PC-9 (cell line): Measurements from ENCODE around the gene SIT1. TPM values are rescaled to one million over a fixed set of nuclear protein-coding genes. Genes with fewer than 3 reads are reported as not detected.
"Not testable (repeated sequence)": the region's sequence is repeated elsewhere in the genome, so short reads cannot be mapped to it uniquely, and the experiment has no call there.

Experiments used
- BruUV-seq: library from RNA; stranded (reverse); fragments of 400-500 nt; replicated peaks from 2 replicates; lab custom pipeline; 2021; lab: Mats Ljungman, UMichigan
- CTCF ChIA-PET: fragments of 300-600 bp; sonication (Branson Sonifier 250); formaldehyde crosslinking; loops from one replicate; lab custom pipeline; 2022; ENCODE audit warnings: antibody characterized with exemption; lab: Charles Lee
- POLR2A ChIA-PET: fragments of 300-600 bp; sonication (Branson Sonifier 250); formaldehyde crosslinking; loops from one replicate; lab custom pipeline; 2022; ENCODE audit warnings: antibody characterized with exemption; ENCODE audit not compliant: unreplicated experiment; lab: Charles Lee
- DNase-seq, 2 experiments: peaks; one replicate each; pipeline versions ENCODE4 v3.0.0 to v3.0.0-alpha.2; 2015 to 2022; ENCODE audit warnings: mixed read lengths in 1 of 2
- H2AFZ ChIP-seq: fragments of 200-600 bp; sonication (generic); 2 replicates; pipeline ENCODE4 v1.8.1; 2017; ENCODE audit warnings: antibody characterized with exemption
- H3F3A ChIP-seq: fragments of 200-600 bp; sonication (generic); 2 replicates; pipeline ENCODE4 v1.8.1; 2017; ENCODE audit warnings: antibody characterized with exemption, mild to moderate bottlenecking, low read depth; ENCODE audit not compliant: insufficient read depth
- H3K27ac ChIP-seq: fragments of 200-600 bp; sonication (generic); 2 replicates; pipeline ENCODE4 v1.6.1; 2016; ENCODE audit warnings: mixed run types
- H3K27me3 ChIP-seq: fragments of 200-600 bp; sonication (generic); 2 replicates; pipeline ENCODE4 v1.6.1; 2016; ENCODE audit warnings: low read depth, mixed run types; ENCODE audit not compliant: insufficient read depth
- H3K36me3 ChIP-seq: fragments of 200-600 bp; sonication (generic); 2 replicates; pipeline ENCODE4 v1.6.1; 2016; ENCODE audit warnings: low read depth, mixed run types
- H3K4me1 ChIP-seq: fragments of 200-600 bp; sonication (generic); replicated peaks from 2 replicates; pipeline ENCODE4 v1.6.1; 2016; ENCODE audit warnings: mixed run types; ENCODE audit not compliant: insufficient read depth
- H3K4me2 ChIP-seq: fragments of 200-600 bp; sonication (generic); 2 replicates; pipeline ENCODE4 v1.6.1; 2017; ENCODE audit warnings: mixed run types
- H3K4me3 ChIP-seq: fragments of 200-600 bp; sonication (generic); 2 replicates; pipeline ENCODE4 v1.6.1; 2016; ENCODE audit warnings: mixed run types
- H3K79me2 ChIP-seq: fragments of 200-600 bp; sonication (generic); 2 replicates; pipeline ENCODE4 v1.6.1; 2017; ENCODE audit warnings: low read depth, mixed run types
- H3K9me2 ChIP-seq: fragments of 200-600 bp; sonication (generic); 2 replicates; pipeline ENCODE4 v1.8.1; 2017; ENCODE audit warnings: mild to moderate bottlenecking; ENCODE audit not compliant: insufficient read depth
- H3K9me3 ChIP-seq: fragments of 200-600 bp; sonication (generic); 2 replicates; pipeline ENCODE4 v1.8.1; 2016; ENCODE audit warnings: low read depth; ENCODE audit not compliant: insufficient read depth
- H4K20me1 ChIP-seq: fragments of 200-600 bp; sonication (generic); 2 replicates; pipeline ENCODE4 v1.8.1; 2017; ENCODE audit not compliant: insufficient read depth
- CTCF ChIP-seq: fragments of 200-600 bp; sonication (generic); conservative IDR thresholded peaks from 2 replicates; pipeline ENCODE4 v1.6.1; 2017; ENCODE audit warnings: mixed run types, antibody characterized with exemption, mild to moderate bottlenecking, moderate library complexity
- EZH2 ChIP-seq: fragments of 200-600 bp; sonication (generic); IDR thresholded peaks from 2 replicates; pipeline ENCODE4 v1.8.0; 2017; ENCODE audit warnings: antibody characterized with exemption, low read depth
- intact Hi-C: fragments of 100-400 bp; cut with micrococcal nuclease; formaldehyde crosslinking; loops from one replicate; pipeline ENCODE4 v1.10.0; 2022; ENCODE audit not compliant: unreplicated experiment
- total RNA-seq: library from RNA; stranded (reverse); gene quantifications from 2 replicates; pipeline ENCODE4 v1.2.3, GENCODE V29; 2021

The SIT1 gene
- total RNA-seq, 1 experiment from 2014 or later, result not detected

- intact Hi-C loops, result no loop called here
- TF ChIP-seq CTCF, result no peak
- no peak for TF ChIP-seq EZH2
- DNase-seq, result no peak
- POLR2A ChIA-PET, result no interaction called here
- Histone ChIP-seq H3K4me3 (no peak overlapping the region), H3K9me3 (no peaks in the 10 kb centered on the region), H3K4me1 (no peaks in the 10 kb centered on the region), H3K9me2 (no peaks in the 10 kb centered on the region), H3K27ac (no peak overlapping the region), H3K27me3 (no peaks in the 10 kb centered on the region), H3K4me2 (no peak overlapping the region), H3K79me2 (no peaks in the 10 kb centered on the region), H4K20me1 (no peaks in the 10 kb centered on the region), H2AFZ (no peak overlapping the region), H3F3A (no peaks in the 10 kb centered on the region), H3K36me3 (no peaks in the 10 kb centered on the region)
- BruUV-seq, result no TSS peak
- CTCF ChIA-PET, result interaction anchor here (0.6 kb wide), 1 partner anchor 10 kb away, joined by 7 read pairs; no protein-coding TSS in a partner anchor
These were observed 37.9 kb downstream of the SIT1 start for GRCh38 chr9:35612843-35613242.

- BruUV-seq, intact Hi-C loops, POLR2A ChIA-PET: not testable (repeated sequence)
These were observed 38.7 kb downstream of the SIT1 start for GRCh38 chr9:35612066-35612465.

GRCh38 chr9:35611230-35611797 lies 39.4 kb downstream of the SIT1 start:
- peak in 1 of 2 experiments; percentile 2 for DNase-seq
- Histone ChIP-seq H3F3A (no peaks in the 10 kb centered on the region), H3K4me1 (peaks cover 5% of the 10 kb centered on the region; the same call in 1 of the 2 replicates), H3K9me2 (no peaks in the 10 kb centered on the region), H4K20me1 (no peaks in the 10 kb centered on the region), H3K4me3 (no peak overlapping the region), H3K4me2 (no peak overlapping the region), H3K9me3 (no peaks in the 10 kb centered on the region), H2AFZ (no peak overlapping the region), H3K36me3 (no peaks in the 10 kb centered on the region), H3K79me2 (peaks cover under 1% of the 10 kb centered on the region; the same call in 1 of the 2 replicates), H3K27me3 (no peaks in the 10 kb centered on the region), H3K27ac (no peak overlapping the region)
- no TSS peak for BruUV-seq
- TF ChIP-seq CTCF (peak; percentile 51), EZH2 (no peak)
- ChIA-PET CTCF (interaction anchor here (0.7 kb wide), 2 partner anchors 100 to 168 kb away, joined by 5 to 9 read pairs; no protein-coding TSS in a partner anchor), POLR2A (no interaction called here)
- intact Hi-C loops, result no loop called here

More at GRCh38 chr9:35612066-35612465, 38.7 kb downstream of the SIT1 start:
- H4K20me1 ChIP-seq, H3K9me2 ChIP-seq, CTCF ChIA-PET, H3K79me2 ChIP-seq, H3K27me3 ChIP-seq, DNase-seq, H3K36me3 ChIP-seq, H3K9me3 ChIP-seq, H3K4me1 ChIP-seq, H3K4me2 ChIP-seq, H3K27ac ChIP-seq, H2AFZ ChIP-seq, H3K4me3 ChIP-seq, H3F3A ChIP-seq: not testable (repeated sequence)
